Smooth muscle cell (in vitro differentiated cells): ENCODE data around the gene NOTUM. TPM values are rescaled to one million over a fixed set of nuclear protein-coding genes. Genes with fewer than 3 reads are reported as not detected.

Source experiments
- DNase-seq: peaks from one replicate; lab custom pipeline; 2025; ENCODE audit not compliant: unreplicated experiment; lab: John Stamatoyannopoulos, UW
- H2AFZ ChIP-seq: fragments of 200-600 bp; sonication (generic); 2 replicates; pipeline ENCODE4 v1.6.0; 2016; ENCODE audit warnings: antibody characterized with exemption, low read depth, mild to moderate bottlenecking
- H3F3A ChIP-seq: fragments of 200-600 bp; sonication (generic); 2 replicates; pipeline ENCODE4 v1.6.0; 2017; ENCODE audit warnings: antibody characterized with exemption, low read depth
- H3K27ac ChIP-seq: fragments of 200-600 bp; sonication (generic); 2 replicates; pipeline ENCODE4 v1.5.1; 2016; ENCODE audit warnings: low read depth, mild to moderate bottlenecking
- H3K27me3 ChIP-seq: fragments of 200-600 bp; sonication (generic); 2 replicates; pipeline ENCODE4 v1.6.1; 2016; ENCODE audit warnings: low read depth, mild to moderate bottlenecking
- H3K36me3 ChIP-seq: fragments of 200-600 bp; sonication (generic); 2 replicates; pipeline ENCODE4 v1.5.1; 2016; ENCODE audit warnings: low read depth
- H3K4me1 ChIP-seq: fragments of 200-600 bp; sonication (generic); 2 replicates; pipeline ENCODE4 v1.5.1; 2016; ENCODE audit warnings: low read depth
- H3K4me2 ChIP-seq: fragments of 200-600 bp; sonication (generic); 2 replicates; pipeline ENCODE4 v1.6.0; 2016; ENCODE audit warnings: mild to moderate bottlenecking
- H3K4me3 ChIP-seq: fragments of 200-600 bp; sonication (generic); 2 replicates; pipeline ENCODE4 v1.5.1; 2016; ENCODE audit warnings: mild to moderate bottlenecking
- H3K79me2 ChIP-seq: fragments of 200-600 bp; sonication (generic); 2 replicates; pipeline ENCODE4 v1.6.0; 2016; ENCODE audit warnings: low read depth, mild to moderate bottlenecking
- H3K9ac ChIP-seq: fragments of 200-600 bp; sonication (generic); 2 replicates; pipeline ENCODE4 v1.6.0; 2016; ENCODE audit warnings: low read depth
- H3K9me3 ChIP-seq: fragments of 200-600 bp; sonication (generic); replicated peaks from 2 replicates; pipeline ENCODE4 v1.5.1; 2016; ENCODE audit warnings: low read depth
- H4K20me1 ChIP-seq: fragments of 200-600 bp; sonication (generic); 2 replicates; pipeline ENCODE4 v1.6.0; 2016; ENCODE audit warnings: low read depth
- WGBS: methylation state at CpG from one replicate; pipeline ENCODE4 v1.1.7; 2016; ENCODE audit warnings: low lambda C conversion rate; 5-methylcytosine and 5-hydroxymethylcytosine counted together
- polyA plus RNA-seq: library from polyadenylated mRNA; unstranded; fragments of >200 nt; fragmentation: Nextera tagmentation; extraction: Ambion mirVana; gene quantifications from 2 replicates; pipeline ENCODE4 v1.2.1, GENCODE V29; 2016
- total RNA-seq: library from RNA; depleted of rRNA; stranded (reverse); fragments of >200 nt; gene quantifications from 2 replicates; pipeline ENCODE4 v1.2.3, GENCODE V29; 2014
- TF ChIP-seq, protein P1 (sequence below): fragments of 200-600 bp; sonication (generic); IDR thresholded peaks from 2 replicates; pipeline ENCODE4 v1.5.1; 2017; ENCODE audit warnings: borderline replicate concordance, mild to moderate bottlenecking, antibody characterized with exemption; ENCODE audit not compliant: insufficient read depth, poor library complexity, severe bottlenecking

The NOTUM gene
- total and polyA plus RNA-seq, 2 experiments from 2014 or later, result 0.90 to 2.9 TPM

DNA sequence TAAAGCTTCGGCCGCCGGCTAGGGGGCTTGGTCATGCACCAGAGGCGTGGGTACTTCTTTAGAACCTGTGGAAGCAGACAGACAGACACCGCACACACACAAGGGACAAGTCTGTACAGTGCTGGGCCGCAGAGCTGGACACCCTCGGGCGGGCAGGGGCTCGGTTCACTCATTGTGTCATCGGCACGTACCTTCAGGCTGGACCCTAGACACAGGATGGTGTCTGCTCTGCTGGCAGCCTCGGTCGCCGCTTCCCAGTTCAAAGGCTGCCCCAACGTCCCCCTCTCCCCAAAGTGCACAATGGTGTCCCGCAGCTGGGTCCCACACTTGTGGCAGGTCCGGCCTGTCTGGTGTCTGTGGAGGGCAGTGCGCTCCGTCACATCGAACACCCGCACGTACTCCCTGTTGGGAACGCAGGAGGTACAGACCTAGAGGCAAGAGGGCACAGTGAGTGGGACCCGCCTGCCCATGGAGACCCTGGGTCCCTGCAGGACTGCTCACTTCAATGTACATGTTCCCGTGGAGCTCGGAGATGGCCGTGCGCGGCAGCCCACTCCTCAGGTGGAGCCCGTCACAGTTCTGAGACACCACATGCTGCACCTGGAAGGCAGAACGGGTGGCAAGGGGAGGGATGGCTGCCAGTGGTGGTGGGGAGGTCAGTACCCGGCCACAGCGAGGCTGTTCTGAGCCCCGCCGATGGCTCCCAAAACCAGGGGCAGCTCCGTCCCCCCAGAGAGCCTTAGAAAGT is 46.7 kb downstream of the NOTUM start:
- Histone ChIP-seq H2AFZ (no peak overlapping the region), H3K9ac (no peak overlapping the region), H3K9me3 (no peaks in the 10 kb centered on the region), H3K4me1 (peaks cover 7% of the 10 kb centered on the region), H3K36me3 (no peaks in the 10 kb centered on the region), H4K20me1 (peaks cover 68% of the 10 kb centered on the region), H3K4me3 (no peak overlapping the region), H3K27ac (no peak overlapping the region), H3K79me2 (peaks cover 38% of the 10 kb centered on the region), H3F3A (peaks cover 13% of the 10 kb centered on the region), H3K4me2 (no peak overlapping the region), H3K27me3 (no peaks in the 10 kb centered on the region)
- DNase-seq, result no peak
- TF ChIP-seq, protein P1, sequence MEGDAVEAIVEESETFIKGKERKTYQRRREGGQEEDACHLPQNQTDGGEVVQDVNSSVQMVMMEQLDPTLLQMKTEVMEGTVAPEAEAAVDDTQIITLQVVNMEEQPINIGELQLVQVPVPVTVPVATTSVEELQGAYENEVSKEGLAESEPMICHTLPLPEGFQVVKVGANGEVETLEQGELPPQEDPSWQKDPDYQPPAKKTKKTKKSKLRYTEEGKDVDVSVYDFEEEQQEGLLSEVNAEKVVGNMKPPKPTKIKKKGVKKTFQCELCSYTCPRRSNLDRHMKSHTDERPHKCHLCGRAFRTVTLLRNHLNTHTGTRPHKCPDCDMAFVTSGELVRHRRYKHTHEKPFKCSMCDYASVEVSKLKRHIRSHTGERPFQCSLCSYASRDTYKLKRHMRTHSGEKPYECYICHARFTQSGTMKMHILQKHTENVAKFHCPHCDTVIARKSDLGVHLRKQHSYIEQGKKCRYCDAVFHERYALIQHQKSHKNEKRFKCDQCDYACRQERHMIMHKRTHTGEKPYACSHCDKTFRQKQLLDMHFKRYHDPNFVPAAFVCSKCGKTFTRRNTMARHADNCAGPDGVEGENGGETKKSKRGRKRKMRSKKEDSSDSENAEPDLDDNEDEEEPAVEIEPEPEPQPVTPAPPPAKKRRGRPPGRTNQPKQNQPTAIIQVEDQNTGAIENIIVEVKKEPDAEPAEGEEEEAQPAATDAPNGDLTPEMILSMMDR, result no peak
- WGBS, result 96% methylated on average over 36 of the region's 36 CpGs

DNA sequence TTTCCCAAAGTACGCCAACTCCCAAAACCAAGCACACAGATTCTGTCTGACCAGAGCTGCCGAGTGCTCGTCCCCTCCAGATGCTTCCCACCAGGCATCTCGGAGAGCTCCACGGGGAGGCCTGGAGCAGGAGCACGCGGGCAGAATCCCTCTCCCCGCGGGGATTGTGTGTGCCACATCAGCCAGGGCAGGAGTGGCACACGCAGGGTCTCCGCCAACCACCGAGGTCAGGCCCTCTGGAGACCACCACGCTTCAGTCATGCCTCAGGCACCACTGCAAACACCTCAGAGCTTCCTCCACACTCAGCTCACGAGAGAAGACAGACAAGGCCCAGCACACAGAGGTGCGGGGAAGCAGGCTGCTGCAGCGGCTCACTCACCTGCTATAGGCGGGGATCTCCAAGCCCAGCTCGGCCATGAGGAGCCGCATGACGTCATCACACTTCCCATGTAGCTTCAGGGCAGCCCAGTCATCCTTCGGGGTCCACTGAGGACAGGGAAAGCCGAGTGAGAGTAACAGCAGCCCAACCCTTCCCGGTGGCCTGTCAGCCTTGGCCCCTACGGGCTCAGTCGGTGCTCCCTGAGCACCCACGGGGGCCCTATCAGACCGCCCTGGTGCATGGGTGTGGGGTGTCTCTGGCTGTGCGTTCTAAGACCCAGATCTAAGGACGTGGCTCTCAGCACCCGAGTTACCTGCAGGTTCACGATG is 47.4 kb downstream of the NOTUM start:
- H3K4me2 ChIP-seq, result no peak overlapping the region
- TF ChIP-seq, protein P1, result no peak
- WGBS, result 94% methylated on average over 31 of the region's 31 CpGs
- peaks cover 33% of the 10 kb centered on the region for H3K79me2 ChIP-seq
- peaks cover 64% of the 10 kb centered on the region for H4K20me1 ChIP-seq
- no peak overlapping the region for H3K9ac ChIP-seq
- no peak overlapping the region for H3K27ac ChIP-seq
- H2AFZ ChIP-seq, result no peak overlapping the region
- peaks cover 13% of the 10 kb centered on the region for H3F3A ChIP-seq
- no peak for DNase-seq
- peaks cover 7% of the 10 kb centered on the region for H3K4me1 ChIP-seq
- H3K36me3 ChIP-seq, result no peaks in the 10 kb centered on the region
- no peaks in the 10 kb centered on the region for H3K27me3 ChIP-seq
- H3K4me3 ChIP-seq, result no peak overlapping the region
- no peaks in the 10 kb centered on the region for H3K9me3 ChIP-seq

DNA sequence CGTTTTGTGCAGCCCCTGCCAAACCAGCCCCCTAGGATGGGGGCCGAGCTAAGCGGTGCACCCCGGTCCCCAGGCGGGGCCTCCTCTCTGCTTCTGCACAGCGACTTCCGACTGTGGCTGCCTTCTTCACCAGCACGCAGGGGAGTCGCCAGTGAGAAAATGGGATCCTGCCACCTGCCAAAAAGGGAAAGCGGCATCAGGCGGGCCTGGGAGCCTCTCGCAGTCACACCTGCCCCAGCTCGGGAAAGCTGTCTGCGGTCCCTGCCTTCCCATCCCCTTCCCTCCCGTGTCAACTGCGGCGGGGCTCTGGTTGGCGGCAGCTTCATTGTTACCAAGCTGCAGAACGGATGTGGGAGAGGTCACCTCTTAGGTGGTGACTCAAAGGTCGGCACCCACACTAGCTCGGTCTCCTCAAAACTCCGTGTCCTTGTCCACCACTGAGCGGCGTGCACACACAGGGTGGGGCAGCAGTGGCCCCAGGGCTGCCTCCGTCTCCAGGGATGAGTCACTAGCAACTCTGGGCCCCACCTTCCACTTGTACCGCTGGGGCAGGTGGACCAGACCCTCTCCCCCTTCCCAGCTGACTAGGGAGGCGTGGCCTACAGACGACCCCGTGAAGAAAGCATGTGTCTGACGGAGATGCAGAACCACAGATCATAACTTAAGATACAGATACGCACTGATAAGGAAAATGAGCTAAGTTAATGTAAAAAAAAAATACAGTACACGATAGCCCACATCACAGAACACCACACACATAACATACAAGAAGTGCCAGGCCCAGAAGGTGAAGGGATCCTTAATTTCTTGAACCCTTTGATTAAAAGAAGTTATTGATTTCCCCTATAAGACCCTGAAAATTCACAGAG is 48.3 kb downstream of the NOTUM start:
- H3K9me3 ChIP-seq, result no peaks in the 10 kb centered on the region
- H3K4me3 ChIP-seq, result no peak overlapping the region
- no peak for DNase-seq
- H3F3A ChIP-seq, result peaks cover 9% of the 10 kb centered on the region
- H2AFZ ChIP-seq, result no peak overlapping the region
- no peaks in the 10 kb centered on the region for H3K27me3 ChIP-seq
- peaks cover 25% of the 10 kb centered on the region for H3K79me2 ChIP-seq
- no peak overlapping the region for H3K4me2 ChIP-seq
- no peak overlapping the region for H3K27ac ChIP-seq
- TF ChIP-seq, protein P1, result no peak
- no peaks in the 10 kb centered on the region for H3K36me3 ChIP-seq
- H3K9ac ChIP-seq, result no peak overlapping the region
- 88% methylated on average over 32 of the region's 32 CpGs for whole genome bisulfite sequencing
- H3K4me1 ChIP-seq, result peaks cover 7% of the 10 kb centered on the region
- H4K20me1 ChIP-seq, result peaks cover 59% of the 10 kb centered on the region
